NCI-H446 (cell line): ENCODE measurements around the gene SLC6A18.

ENCODE experiments used
- DNase-seq, 2 experiments: peaks; one replicate each; lab custom pipeline; 2025; lab: John Stamatoyannopoulos, UW

SLC6A18 gene

GRCh38 chr5:1202798-1203185 lies 22.4 kb upstream of the SLC6A18 start:
- DNase-seq: no peak

GRCh38 chr5:1203311-1203967 lies 21.7 kb upstream of the SLC6A18 start:
- no peak for DNase-seq

- no peak for DNase-seq
Measured at GRCh38 chr5:1203968-1204692, 21.1 kb upstream of the SLC6A18 start.

GRCh38 chr5:1204693-1205242 lies 20.4 kb upstream of the SLC6A18 start:
- no peak for DNase-seq

- no peak for DNase-seq
Measured at GRCh38 chr5:1205255-1206180, 19.7 kb upstream of the SLC6A18 start.

GRCh38 chr5:1206521-1207412 lies 18.4 kb upstream of the SLC6A18 start:
- no peak for DNase-seq

GRCh38 chr5:1207555-1207954 lies 17.6 kb upstream of the SLC6A18 start:
- DNase-seq: no peak

GRCh38 chr5:1208221-1208742 lies 16.9 kb upstream of the SLC6A18 start:
- no peak for DNase-seq

GRCh38 chr5:1208743-1209488 lies 16.3 kb upstream of the SLC6A18 start:
- no peak for DNase-seq

- no peak for DNase-seq
Measured at GRCh38 chr5:1209489-1209852, 15.7 kb upstream of the SLC6A18 start.

GRCh38 chr5:1209896-1210776 lies 15.0 kb upstream of the SLC6A18 start:
- no peak for DNase-seq

- DNase-seq: no peak
Measured at GRCh38 chr5:1210832-1211251, 14.3 kb upstream of the SLC6A18 start.

- DNase-seq: no peak
Measured at GRCh38 chr5:1211701-1212100, 13.5 kb upstream of the SLC6A18 start.

- DNase-seq: no peak
Measured at GRCh38 chr5:1212271-1212670, 12.9 kb upstream of the SLC6A18 start.

GRCh38 chr5:1212881-1213280 lies 12.3 kb upstream of the SLC6A18 start:
- DNase-seq: no peak

GRCh38 chr5:1213508-1214162 lies 11.5 kb upstream of the SLC6A18 start:
- no peak for DNase-seq

GRCh38 chr5:1214163-1214935 lies 10.8 kb upstream of the SLC6A18 start:
- DNase-seq: no peak

GRCh38 chr5:1214936-1215220 lies 10.3 kb upstream of the SLC6A18 start:
- DNase-seq: no peak
